EH (cell line): ENCODE results near the gene GIT1.

ENCODE experiments used
- DNase-seq: peaks from one replicate; pipeline ENCODE4 v3.0.0-alpha.2; 2015; ENCODE audit warnings: low read depth

GIT1 gene

DNA sequence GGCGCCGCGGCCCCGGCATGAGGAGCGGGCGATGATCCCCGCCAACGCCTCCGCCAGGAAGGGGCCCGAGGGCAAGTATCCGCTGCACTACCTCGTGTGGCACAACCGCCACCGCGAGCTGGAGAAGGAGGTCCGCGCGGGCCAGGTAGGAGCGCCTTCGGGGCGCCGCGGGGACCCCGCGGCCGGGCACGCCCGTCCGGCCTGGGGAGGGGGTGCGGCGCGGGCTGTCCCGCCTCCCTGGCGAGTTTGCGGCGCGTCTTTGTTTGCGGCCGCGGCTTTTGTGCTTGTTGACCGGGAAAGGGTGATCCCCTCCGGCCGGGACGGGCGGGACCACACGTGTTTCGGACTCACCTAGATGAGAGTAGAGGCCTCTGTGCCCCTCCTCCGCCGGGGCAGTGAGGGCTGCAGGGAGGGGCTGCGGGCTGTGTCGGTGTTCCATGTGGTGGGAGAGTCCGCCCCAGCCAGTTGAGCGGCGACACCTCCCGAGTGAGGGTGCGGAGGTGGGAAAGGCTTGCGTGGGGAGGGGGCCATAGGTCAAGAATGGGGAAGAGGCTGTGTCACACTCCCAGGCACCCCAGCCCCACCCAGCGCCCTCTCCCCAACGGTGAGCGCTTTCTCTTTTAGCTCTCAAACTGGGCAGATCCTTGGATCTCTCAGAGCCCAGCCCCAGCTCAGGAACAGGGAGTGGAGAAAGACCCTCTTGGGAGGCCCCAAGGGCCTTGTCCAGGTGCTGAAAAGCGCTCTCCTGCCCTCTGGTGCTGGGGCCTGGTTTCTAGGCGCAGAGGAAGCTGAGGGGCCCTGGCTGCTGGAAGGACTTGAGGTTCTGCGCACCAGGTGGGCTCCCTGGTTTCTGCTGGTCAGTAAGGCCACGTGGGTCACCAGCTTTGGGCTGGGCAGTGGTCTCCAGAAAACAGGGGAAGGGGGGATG lies 4.4 kb upstream of the GIT1 start:
- peak; percentile 37 for DNase-seq

DNA sequence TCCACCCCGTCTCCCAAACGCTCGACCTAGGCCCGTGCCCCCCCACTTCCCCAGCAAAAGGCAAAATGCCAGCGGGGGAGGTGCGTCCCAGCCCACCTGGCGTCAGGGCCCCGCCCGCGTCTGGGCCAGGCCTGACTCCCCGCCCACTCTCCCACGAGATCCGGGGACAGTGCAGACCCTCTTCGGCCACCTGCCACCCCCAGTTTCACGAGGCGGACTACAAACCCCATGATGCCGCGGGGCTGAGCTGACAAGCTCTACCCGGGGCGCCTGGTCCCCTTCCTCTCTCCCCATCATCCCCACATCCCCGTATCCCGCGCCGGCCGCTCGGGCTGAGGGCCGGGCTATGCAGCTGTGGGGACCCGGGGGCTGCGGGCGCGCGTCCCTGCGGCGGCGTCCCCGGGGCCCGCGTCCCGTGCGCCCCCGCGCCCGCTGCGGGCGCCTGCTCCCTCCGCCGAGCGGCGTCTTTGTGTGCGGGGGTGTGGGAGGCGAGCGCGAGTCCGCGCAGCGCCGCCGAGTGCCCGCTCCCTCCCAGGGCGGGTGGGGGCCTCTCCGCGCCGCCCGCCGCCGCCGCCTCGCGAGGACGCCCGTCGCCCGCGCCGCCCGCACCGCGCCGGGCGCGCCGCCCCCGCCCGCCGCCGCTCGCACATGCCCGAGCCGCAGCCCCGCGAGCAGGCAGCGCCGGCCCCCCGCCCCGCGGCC lies 3.6 kb upstream of the GIT1 start, which contains the start of gene ANKRD13B:
Gene ANKRD13B, plus strand, starts transcription at position 283 of the 702 bp plus-strand sequence. CDS start 490 bp downstream, outside the sequence.
- DNase-seq = peak; percentile 30

DNA sequence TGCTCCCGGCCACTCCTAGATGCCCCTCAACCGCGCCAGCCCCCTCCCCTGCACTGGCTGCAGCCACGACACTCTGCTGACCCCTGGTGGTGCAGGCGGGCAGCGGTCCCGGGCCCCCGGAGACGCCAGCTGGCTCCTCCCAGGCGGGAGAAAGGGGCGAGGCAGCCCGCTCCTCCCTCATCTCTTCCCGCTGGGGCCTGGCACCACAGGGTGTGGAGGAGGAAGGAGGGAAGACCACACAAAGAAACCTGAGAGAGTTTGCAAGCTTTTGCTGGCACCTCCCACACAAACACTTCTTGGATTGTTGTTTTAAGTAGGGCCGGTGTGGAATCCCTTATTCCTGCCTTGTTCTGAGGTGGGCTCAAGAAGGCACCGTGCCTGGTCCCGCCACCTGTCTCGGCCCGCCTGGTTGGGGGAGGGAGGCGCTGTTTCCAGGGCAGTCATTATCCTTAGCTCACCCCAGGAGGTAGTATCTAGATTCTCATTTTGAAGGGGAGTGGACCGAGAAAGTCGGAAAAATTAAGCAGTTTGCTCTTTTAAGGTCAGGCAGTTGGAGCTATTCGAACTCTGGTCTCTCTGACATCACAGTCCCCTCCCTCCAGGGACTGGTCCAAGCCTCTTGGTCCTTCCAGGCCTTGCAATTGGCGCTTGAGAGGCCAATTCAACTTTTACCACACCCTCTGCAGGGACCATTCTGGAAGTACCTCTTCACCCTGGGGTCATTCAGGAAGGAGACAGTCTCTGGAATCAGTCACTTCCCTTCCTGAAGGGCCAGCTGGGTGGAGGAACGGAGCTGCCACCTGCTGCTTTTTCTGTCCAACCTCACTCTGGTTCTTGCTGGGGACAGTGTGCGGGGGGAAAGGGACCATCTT lies 2.5 kb upstream of the GIT1 start:
- peak; percentile 79 for DNase-seq

DNA sequence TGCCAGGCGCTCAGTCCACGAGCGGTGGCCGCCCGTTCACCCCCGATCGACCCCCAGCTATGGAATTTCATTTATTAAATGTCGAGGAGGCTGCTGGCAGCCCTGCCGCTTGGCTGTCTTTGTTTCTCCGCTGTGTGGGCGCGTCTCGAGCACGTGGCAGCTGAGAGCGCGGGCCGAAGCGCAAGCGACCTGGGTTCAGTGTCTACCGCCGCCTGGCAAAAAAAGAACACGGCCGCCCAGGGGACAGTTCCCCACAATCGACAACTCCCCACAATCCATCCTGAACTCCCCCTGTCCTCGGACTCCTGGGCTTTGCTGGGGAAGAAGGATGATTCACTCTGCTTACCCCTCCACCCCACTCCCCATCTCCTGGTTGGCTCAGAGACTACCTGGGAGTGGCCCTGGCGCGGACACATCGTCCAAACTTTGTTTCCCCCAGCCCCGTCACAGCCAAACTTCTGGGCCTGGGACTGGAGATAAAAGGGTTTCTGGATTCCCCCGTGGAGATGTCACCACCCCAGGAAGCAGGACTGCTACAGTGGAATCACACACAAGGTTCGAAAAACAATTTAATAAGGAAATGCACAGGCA lies 1.8 kb upstream of the GIT1 start:
- DNase-seq = peak; percentile 58

DNA sequence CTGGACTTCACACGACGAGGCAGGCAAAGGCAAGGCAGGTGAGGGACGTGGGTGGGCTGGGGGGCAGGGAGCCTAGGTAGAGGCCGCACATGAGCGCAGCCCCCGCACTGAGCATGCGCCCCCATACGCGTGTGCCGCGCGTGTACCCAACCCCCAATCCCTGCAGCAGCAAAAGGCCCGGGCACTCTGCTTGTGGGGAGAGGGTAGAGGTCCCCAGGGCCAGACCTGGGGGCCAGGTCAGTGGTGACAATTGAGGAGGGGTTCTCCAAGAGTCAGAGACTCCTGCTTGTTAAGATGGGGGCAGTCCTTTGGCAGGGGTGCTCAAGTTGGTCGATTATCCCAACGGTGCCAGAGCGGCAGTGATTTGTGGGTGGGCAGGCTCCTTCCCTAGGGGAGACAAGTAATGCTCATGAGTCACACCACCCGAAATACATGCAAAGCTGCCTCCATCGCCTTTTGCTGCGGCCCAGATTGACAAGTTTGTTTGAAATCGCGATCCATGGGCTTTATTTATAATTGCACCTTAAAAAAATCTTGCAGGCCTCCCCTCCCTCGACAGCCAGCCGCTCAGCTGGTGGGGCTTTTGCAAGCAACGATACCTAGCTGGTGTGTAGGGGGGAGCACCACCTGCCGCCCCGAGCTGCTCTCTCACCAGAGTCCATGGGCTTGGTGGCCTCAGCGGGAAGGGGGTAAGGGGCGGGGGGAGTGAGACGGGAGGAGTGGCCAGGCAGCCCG lies 1.1 kb upstream of the GIT1 start:
- DNase-seq = peak; percentile 64

DNA sequence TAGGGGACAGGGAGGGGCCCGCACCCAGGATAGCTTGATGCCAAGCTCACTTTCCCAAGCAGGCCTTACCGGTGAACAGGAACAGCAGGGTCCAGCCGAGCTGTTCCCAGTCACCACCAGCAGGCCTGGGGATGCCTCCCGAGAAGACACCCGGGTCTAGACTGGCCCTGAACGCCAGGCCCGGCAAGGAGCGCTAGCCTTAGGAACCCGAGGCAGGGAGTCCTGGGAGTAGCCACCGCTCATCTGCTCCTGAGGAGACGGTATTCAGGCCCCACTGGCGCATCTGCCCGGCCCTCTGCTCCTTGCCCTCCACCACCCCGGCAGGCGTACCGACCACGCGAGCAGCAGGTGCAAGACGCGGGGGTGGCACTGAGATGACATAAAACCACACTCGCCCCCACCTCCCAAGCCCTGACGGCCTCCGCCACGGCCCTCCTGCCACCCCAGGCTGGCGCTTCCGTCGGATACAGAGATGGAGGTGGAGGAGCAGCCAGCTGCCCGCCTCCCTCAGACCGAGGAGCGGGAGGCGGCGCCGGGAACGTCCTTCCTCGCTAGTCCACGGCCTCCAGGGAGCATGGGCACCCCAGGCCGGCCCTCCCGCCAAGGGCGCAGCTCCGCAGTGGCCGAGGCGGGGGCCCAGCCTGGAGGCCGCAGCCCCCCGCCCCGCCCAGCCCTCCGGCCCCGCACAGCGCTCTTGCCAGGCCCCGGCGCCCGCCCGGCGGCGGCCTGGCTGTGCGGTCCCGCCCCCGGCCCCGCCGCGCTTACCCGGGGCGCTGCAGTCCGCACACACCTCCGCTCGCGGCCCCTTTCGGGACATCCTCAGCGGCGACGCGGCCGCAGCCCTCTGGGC lies 661 bp downstream of the GIT1 start:
- DNase-seq = peak; percentile 48

DNA sequence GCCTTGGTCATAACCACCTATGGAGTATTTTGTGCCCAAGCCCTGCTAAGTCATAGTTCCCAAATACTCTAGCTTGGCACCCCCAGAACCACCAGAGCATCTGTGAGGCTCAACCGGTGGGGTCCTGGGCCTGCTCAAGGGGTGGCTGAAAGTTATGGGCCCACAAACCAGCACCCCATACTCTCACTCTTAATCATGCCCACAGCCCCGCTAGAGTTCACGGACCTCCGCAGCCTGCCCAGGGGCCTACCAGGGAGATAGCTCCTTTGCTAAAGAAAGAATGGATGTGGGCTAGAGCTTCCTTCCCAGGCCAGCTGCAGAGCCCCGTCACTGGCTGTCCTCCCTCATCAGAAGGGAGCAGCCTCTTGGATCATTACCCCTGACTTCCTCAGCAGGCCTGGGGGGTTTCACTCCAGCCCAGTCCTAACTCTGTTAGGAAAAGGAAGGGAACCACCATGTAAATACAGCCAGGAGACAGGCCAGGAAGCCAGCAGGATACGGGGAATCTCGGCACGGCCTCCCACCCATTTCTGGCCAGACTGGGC lies 1.4 kb downstream of the GIT1 start:
- peak; percentile 37 for DNase-seq

DNA sequence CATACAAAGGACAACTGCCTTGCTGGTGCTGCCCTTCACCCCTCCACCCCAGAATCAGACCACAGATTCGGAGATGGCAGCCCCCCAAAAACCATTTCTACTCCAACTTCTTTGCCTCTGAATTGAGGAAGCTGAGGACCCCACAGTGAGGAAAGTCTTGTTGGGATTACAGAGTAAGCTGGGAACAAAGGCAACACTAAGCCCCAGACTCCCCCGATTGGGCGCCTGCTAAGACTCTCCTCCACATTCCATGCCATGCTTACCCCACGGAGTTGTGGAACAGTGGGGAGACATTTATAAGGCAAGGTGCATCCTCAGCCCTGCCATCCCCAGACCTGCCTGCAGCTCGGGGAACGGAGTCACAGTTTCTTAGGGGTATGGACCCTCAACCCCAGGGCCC lies 1.9 kb downstream of the GIT1 start:
- no peak for DNase-seq

DNA sequence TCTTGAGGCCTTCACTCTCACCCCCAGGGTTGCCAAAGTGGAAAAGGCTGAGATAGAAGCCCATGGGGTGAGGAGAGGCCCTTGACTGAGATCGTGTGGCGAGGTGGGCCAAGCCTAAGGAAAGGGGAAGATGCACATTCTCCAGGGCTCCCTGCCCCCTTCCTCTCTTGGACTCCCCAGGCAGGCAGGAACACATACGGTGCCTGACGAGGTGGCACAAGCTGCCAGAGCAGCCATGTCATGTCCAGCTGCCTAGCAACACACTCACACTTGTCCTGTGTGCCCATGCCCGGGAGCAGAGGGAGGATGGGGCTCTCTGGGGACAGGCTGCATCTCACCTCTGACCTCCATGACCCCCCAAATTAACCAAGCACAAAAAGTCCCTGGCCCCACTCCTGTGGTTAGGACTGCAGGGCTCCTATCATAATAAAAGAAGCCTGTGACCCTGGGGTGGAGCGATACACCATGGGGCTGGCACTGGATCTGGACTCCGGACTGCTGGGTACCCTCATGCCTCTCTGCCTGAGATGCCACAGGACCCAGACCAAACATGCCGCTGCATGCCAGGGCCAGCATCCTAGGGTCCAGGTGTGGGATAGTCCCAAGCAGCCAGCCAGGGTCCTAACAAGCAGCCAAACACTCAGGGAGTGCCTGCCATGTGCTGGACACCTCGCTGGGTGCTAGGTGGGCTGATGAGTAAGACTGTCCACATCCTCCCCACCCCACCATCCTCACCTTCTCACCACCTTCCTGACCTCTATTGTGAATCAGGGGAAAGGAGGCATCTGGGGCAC lies 2.6 kb downstream of the GIT1 start:
- no peak for DNase-seq

DNA sequence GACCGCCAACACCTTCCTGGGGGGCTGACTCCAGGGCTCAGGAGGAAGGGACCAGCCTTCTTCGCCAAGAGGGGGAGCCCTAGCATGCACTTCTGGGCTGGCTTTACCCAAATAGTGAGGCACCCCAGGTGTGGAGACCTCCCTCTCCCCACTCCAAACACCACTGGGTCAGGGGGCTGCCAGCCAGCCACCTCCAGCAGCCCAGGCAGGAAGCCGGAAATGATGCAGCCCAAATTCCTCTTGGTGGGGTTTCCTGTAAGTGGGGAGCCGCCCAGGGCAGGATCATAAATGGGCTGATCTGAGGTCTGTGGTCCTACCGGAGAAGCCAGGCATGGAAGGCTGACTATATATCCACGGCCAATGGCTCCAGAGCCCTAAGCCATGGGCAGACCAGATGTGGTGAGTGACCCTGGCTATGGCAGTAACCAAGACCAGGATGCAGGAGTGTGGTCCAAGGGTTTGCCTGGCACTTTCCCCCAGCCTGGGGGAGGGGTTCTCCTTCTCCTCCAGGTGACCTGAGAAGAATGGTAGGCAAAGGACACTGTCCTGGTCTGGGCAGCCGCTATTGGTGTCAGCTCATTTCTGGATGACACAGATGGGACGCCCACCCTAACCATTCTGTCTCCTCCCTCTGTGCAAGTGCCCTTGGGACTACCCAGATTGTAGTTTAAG lies 4.2 kb downstream of the GIT1 start:
- peak; percentile 31 for DNase-seq

DNA sequence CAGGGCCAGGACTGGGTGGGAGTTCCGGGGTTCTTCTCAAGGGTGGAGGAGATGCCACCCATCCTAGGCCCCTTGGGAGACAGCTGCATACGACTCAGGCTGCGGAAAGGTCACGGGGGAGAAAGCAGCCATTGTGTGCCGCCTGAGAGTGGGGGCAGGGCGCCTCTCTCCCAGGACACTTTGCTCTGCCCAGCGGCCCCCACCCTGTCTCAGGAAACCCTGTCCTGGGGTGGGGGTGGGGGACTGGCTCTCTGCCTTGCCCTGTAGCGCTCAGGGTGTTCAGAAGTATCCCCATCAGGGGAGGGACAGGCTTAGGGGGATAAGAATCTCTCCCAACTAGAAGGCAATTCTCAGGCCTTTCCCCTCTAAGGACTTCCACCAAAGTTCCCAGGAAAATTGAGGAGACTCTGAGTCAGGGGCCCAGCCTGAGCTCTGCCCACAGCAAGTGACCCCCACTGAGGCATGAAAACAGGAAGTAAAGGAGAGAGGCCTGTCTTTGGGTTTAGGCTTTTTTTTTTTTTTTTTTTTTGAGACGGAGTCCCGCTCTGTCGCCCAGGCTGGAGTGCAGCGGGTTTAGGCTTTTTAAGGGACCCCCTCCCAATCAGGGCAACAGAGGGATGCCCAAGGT lies 4.9 kb downstream of the GIT1 start:
- no peak for DNase-seq

DNA sequence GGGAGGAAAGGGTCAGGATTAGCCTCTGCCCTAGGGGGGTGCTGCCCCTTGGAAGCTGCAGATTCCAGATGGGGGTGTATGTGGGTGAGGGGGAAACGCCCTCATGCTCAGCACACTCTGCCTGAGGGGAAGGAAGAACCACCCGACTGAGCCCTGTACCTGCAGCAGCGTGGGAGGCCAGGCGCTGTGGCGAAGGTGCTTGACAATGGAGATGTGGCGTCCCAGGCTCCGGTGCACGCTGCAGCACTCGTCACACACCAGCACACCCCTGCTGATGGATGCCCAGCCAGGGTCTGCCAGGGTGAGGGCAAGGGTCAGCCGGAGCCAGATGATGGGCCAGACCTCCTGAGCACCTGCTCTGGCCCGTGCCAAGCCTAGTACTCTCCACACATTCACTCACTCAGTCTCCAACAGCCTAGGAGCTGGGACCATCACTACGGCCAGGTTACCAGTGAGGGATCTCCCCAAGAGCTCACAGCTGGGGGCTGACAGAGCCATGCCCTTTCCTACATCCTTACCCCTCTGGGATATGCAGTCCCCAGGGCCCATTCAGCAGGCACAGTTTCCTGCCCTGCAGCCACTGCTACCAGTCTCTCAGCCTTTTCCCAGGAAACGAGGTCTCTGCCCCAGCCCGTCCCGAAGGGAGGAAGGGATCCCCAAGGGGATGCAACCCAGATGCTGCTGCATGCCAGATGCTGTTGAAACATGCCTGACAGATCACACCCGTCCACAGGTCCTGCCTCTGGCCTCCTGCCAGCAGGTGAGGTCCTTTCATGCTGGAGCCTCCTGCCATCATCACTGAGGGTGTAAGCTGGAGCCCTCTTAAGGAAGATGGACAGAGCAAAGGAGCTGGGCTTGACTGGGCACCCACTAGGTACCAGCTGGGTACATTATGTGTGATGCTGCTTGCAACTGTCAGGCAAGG lies 5.9 kb downstream of the GIT1 start:
- DNase-seq = no peak

DNA sequence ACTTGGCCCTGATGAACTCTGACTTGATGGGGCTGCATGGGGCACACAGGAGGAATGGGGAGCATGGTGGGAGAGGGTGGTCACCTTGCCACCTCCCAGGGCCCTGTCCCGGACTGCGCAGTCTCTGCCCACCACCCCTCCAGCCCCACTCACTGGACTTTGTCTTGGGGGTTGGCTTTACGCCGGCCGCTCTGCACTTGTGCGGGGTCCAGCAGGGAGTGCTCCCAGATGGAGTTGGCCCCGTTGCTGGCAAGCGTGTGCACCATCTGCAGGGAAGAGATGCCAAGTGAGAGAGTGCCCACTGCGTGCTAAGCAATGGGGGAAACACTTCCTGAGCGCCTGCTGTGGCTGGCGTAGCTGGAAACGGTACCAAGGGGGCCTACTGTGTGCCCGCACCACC lies 6.7 kb downstream of the GIT1 start:
- no peak for DNase-seq

DNA sequence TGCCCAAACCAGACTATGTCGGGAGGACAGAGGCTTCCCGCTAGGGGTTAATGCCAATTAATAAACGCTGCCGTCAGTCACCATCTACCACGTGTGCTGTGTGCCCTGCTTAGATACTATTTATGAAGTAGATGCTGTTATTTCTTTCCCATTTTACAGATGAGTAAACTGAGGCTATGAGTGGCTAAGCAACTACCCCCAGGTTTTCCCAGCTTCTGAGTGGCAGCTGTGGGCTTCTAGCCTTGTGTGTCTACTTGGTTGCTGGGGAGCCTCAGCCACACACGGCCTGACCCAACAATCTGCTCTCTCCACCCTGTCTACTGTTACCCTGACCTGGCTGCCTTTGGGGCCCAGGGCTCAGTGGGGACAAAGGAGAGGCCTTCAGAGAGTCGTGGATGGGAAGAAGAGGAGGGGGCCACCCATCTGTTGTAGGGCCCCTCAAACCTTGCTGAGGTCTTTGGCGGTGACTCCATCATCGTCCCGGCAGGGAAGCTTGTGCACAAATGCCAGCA lies 7.1 kb downstream of the GIT1 start:
- DNase-seq = no peak

DNA sequence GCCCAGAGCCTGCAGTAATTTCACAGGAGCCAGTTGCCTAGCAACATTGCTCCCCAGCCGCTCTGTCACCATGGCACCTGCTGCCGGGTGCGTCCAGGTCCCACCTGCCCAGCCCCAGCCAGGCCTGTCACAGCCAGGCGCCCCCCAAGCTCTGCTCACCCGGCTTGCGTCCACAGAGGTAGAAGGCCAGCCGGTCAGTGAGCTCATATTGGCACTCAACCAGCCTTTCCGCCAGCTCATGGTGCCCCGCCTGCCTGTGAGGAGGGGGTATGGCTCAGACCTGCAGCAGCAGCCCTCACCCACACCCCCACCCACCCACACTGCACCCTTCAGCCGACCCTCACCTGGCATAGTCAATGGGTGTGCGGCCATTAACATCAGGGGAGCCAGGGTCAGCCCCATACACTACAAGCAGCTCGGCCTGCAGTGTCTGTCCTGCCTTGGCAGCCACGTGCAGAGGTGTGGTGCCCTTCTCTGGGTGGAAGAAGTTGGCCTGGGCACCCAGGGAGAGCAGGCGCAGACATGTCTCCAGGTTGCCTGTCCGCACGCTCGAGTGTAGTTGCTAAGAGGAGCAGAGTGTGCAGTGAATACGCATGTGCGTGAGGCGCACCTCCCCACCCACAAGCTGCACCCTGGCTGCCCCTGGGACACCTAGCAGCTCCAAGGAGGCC lies 7.7 kb downstream of the GIT1 start:
- no peak for DNase-seq
